RWPE1 (cell line): ENCODE measurements around the gene OR6C2.

Experiments used
- CTCF ChIA-PET: fragments of 350-600 bp; sonication (Branson Sonifier 250); formaldehyde crosslinking; extraction: SDS; loops from one replicate; lab custom pipeline; 2021; lab: Yijun Ruan, JAX
- POLR2A ChIA-PET: fragments of 400-600 bp; formaldehyde crosslinking; extraction: SDS; loops from one replicate; lab custom pipeline; 2020; ENCODE audit warnings: antibody characterized with exemption; ENCODE audit not compliant: low non-redundant PET; lab: Yijun Ruan, JAX
- DNase-seq: peaks from one replicate; pipeline ENCODE4 v3.0.0; 2012; ENCODE audit warnings: low spot score
- H3K27ac ChIP-seq: fragments of 450-650 bp; 2 replicates; pipeline ENCODE4 v1.5.1; 2017
- TF ChIP-seq, protein P1 (sequence below): fragments of 450-650 bp; conservative IDR thresholded peaks from 2 replicates; pipeline ENCODE4 v1.5.1; 2017; ENCODE audit warnings: low read depth, mild to moderate bottlenecking

Gene OR6C2

DNA sequence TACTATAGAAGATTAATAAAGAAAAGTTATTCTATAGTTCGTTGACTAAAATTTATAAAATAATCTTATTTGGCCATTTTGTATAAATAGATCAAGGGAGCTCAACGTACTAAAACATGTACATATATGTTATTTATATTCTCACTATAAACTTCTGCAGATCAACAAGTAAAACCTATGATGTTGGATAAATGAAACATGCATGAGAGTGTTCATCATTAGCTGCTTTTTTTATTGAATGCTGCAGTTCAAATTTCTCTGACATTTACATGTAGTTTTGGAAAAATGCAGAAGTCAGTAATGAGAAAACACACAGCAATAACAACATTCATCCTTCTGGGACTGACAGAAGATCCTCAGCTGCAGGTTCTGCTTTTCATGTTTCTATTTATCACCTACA is 48.2 kb downstream of the OR6C2 start, which contains the start of gene OR6C68:
Gene OR6C68 (plus strand): TSS at position 301 of the 400 bp plus-strand sequence. CDS start 0 bp downstream, at position 301.
- H3K27ac ChIP-seq: no peak within 1 kb of the TSS
- POLR2A ChIA-PET: no interaction called here
- CTCF ChIA-PET: no interaction called here
- no peak for DNase-seq
- TF ChIP-seq, protein P1, sequence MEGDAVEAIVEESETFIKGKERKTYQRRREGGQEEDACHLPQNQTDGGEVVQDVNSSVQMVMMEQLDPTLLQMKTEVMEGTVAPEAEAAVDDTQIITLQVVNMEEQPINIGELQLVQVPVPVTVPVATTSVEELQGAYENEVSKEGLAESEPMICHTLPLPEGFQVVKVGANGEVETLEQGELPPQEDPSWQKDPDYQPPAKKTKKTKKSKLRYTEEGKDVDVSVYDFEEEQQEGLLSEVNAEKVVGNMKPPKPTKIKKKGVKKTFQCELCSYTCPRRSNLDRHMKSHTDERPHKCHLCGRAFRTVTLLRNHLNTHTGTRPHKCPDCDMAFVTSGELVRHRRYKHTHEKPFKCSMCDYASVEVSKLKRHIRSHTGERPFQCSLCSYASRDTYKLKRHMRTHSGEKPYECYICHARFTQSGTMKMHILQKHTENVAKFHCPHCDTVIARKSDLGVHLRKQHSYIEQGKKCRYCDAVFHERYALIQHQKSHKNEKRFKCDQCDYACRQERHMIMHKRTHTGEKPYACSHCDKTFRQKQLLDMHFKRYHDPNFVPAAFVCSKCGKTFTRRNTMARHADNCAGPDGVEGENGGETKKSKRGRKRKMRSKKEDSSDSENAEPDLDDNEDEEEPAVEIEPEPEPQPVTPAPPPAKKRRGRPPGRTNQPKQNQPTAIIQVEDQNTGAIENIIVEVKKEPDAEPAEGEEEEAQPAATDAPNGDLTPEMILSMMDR: no peak

DNA sequence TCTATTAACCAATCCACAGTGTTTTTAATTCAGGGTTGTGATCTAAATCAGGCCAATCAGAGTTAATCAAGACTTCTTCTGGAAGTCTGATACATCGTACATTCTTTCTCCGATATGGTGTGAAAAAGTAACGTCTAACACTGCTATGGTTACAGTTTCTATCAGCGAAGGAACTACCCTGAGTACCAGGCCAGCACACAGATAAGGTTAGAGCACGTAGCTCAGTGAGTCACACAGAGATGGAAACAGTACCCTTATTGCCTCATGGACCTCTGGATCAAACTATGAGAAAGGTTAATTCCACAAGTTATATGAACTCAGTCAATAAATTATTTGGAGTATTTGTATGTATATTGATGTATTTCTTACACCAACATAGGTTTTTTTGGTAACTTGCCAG is 51.6 kb downstream of the OR6C2 start:
- no peak overlapping the region for H3K27ac ChIP-seq
- TF ChIP-seq, protein P1: no peak
- ChIA-PET POLR2A (no interaction called here), CTCF (no interaction called here)
- DNase-seq: no peak

DNA sequence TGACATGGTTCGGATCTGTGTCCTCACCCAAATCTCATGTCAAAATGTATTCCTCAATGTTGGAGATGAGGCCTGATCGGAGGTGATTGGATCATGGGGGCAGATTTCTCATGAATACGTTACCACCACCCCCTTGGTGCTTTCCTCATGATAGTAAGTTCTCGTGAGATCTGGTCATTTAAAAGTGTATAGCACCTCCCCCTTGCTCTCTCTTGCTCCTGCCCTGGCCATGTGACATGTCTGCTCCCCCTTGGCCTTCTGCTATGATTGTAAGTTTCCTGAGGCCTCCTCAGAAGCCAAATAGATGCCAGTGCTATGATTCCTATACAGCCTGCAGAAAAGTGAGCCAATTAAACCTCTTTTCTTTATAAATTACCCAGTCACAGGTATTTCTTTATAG is 55.4 kb downstream of the OR6C2 start:
- ChIA-PET POLR2A (no interaction called here), CTCF (no interaction called here)
- TF ChIP-seq, protein P1: no peak

DNA sequence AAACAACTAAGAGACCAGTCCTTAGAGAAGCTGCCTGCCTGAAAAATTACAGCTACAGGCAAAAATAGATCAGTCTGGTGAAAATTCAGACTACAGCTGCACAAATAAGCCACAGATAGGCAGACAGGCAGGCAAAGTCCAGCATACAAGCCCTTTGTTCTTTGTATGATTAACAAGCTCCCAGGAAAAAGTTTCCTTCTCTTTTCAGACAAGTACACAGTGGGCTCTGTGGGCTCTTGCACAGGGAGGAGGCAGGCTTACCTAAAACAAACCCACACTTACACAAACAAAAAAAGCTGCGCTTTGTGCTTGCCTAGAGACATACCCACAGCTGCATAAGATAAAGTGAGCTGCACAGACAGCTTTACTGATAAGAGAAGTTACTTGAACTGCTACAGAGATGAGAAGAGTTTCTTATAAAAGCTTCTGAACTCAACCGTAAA is 56.0 kb downstream of the OR6C2 start:
- TF ChIP-seq, protein P1: no peak
- ChIA-PET CTCF (no interaction called here), POLR2A (no interaction called here)
- H3K27ac ChIP-seq: no peak overlapping the region
- no peak for DNase-seq

More for the DNA sequence above, 55.4 kb downstream of the OR6C2 start:
- H3K27ac ChIP-seq: no peak overlapping the region
- DNase-seq: no peak

DNA sequence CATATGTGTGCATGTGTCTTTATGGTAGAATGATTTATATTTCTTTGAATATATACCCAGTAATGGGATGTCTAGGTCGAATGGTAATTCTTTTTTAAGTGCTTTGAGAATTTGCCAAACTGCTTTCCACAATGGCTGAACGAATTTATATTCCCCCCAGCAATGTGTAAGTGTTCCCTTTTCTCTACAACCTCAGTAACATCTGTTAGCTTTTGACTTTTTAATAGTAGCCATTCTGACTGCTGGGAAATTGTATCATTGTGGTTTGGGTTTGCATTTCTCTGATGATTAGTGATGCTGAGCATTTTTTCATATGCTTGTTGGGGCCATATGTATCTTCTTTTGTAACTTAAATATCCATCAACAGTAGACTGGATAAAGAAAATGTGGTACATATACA is 57.7 kb downstream of the OR6C2 start:
- CTCF ChIA-PET: no interaction called here
- no peak for DNase-seq
- POLR2A ChIA-PET: no interaction called here
- no peak overlapping the region for H3K27ac ChIP-seq
- TF ChIP-seq, protein P1: no peak
